ENCODE results near the gene ANK2. TPM values are rescaled to one million over a fixed set of nuclear protein-coding genes. Genes with fewer than 3 reads are reported as not detected.

ANK2 gene
- total RNA-seq, 1 donor from 2014 or later, result 6.5 TPM

- TF ChIP-seq CTCF (conservative IDR thresholded peaks at IDR 0.05; ENCODE audit: low read depth, low read length), result no peak
- DNase-seq (ENCODE audit: low read depth), result no peak
- H3K4me3 ChIP-seq (ENCODE audit: low read depth, low read length), result peak overlapping the region; percentile 50
Measured at GRCh38 chr4:113116414-113117357, 67.2 kb downstream of the ANK2 start.

DNA sequence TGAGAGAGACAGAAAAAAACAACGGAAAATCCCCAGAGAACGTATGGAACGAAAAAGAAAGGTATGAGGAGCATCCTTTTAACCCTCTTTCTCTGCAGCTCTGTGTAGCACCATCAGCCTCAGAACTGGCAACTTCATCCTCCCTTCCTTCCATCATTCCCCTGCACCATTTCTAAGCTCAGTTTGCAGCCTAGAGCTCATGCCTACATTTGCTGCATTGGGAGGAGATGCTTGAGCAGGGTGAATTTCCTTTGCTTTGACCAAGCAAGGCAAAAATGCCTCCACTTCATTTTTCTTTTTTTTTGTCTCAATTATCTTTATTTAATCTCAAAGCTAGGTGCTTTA, 67.9 kb downstream of the ANK2 start:
- no peak for DNase-seq (ENCODE audit: low read depth)
- TF ChIP-seq CTCF (conservative IDR thresholded peaks at IDR 0.05; ENCODE audit: low read depth, low read length), result no peak
- H3K4me3 ChIP-seq (ENCODE audit: low read depth, low read length), result peak overlapping the region; percentile 50

DNA sequence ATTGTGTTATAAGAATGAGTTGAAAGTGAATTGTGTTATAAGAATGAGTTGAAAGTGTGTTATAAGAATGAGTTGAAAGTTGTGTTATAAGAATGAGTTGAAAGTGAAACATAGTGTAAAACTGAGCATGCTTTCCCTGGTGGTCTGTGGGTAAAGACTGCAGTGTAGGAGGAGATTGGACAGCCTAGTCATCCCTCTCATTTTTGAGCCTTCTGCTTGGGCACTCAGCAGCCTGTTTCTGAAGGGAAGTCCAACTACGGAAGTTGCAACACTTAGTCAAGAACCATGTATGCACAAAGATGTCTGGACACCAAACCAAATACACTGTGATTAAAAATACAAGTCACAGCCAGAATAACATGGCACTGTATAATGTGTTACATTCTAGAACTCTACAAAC, 72.6 kb downstream of the ANK2 start:
- H3K4me3 ChIP-seq (ENCODE audit: low read depth, low read length), result no peak overlapping the region
- no peak for DNase-seq (ENCODE audit: low read depth)
- TF ChIP-seq CTCF (conservative IDR thresholded peaks at IDR 0.05; ENCODE audit: low read depth, low read length), result no peak

DNA sequence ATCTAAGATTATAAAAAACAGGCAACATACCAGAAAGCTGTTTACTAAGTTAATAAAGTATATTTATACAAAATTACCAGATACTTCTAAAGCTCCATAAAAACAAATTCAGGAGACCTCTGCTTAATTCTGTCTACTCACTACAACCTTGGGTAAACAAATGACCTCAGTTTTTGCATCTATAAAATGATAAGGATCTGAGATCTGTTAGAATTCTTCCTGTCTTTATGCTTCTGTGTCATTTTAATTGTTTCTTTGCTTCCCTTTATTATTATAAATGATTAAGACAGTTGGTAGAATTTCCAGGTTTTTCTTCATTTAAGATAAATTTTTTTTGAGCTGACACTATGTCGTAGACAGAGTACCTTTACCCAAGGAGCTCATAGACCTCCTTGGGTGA, 76.0 kb downstream of the ANK2 start:
- H3K4me3 ChIP-seq (ENCODE audit: low read depth, low read length), result no peak overlapping the region
- TF ChIP-seq CTCF (conservative IDR thresholded peaks at IDR 0.05; ENCODE audit: low read depth, low read length), result no peak
- no peak for DNase-seq (ENCODE audit: low read depth)

DNA sequence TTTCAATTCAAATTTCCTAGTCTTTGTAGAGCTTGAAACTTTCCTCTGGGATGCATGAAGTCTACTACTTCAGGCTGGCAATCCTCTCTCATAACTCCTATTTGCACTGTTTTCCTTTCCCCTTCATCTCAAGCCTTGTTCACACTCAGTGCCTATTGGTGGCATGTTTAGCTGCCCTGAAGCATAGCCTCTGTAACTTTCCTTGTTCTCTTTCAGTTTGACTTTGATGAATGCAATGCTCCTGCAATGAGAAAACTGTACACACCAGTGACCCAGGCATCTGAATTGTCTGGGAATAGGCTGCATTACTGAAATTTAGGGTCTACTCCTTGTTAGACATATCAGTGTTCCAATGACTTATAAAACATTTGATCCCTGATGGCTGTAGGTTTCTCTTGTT, 81.7 kb downstream of the ANK2 start:
- H3K4me3 ChIP-seq (ENCODE audit: low read depth, low read length), result no peak overlapping the region
- TF ChIP-seq CTCF (conservative IDR thresholded peaks at IDR 0.05; ENCODE audit: low read depth, low read length), result no peak
- DNase-seq (ENCODE audit: low read depth), result no peak

GRCh38 chr4:113131621-113132020, 82.2 kb downstream of the ANK2 start:
- TF ChIP-seq CTCF (conservative IDR thresholded peaks at IDR 0.05; ENCODE audit: low read depth, low read length), result no peak
- H3K4me3 ChIP-seq (ENCODE audit: low read depth, low read length), result no peak overlapping the region
- no peak for DNase-seq (ENCODE audit: low read depth)

GRCh38 chr4:113141901-113142346, 92.5 kb downstream of the ANK2 start:
- no peak for DNase-seq (ENCODE audit: low read depth)

More at GRCh38 chr4:113141901-113142346, 92.5 kb downstream of the ANK2 start:
- no peak for TF ChIP-seq CTCF (conservative IDR thresholded peaks at IDR 0.05; ENCODE audit: low read depth, low read length)
- no peak overlapping the region for H3K4me3 ChIP-seq (ENCODE audit: low read depth, low read length)

Measured in epithelial cell of proximal tubule (primary cell).